ENCODE measurements around the gene TBCEL. TPM values are rescaled to one million over a fixed set of nuclear protein-coding genes. Genes with fewer than 3 reads are reported as not detected.
"Not testable (repeated sequence)": the region's sequence is repeated elsewhere in the genome, so short reads cannot be mapped to it uniquely, and the experiment has no call there.

The TBCEL gene
- total RNA-seq, 4 donors from 2014 or later, result 17.1 to 24.7 (median 20.6) TPM

DNA sequence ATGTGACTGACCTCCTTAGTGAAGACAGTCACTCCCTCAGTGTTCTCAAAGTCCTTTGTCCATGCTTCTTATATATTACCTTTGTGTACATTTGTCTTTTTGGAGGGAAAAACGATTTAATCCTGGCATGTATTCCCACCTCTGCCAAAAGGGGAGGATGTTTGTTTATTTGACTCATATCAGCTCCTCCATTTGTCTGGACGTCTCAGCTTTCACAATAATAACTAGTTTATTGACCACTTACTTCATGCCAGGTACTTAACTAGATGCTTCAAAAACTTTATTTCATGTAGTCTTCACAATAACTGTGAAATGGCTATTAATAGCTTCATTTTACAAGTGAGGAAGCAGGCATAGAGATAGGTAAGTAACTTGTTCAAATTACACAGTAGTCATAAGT, 5.3 kb downstream of the TBCEL start:
- no peak overlapping the region for H3K4me3 ChIP-seq
- H3K27me3 ChIP-seq, result no peaks in the 10 kb centered on the region
- no peaks in the 10 kb centered on the region for H3K36me3 ChIP-seq
- WGBS, 2 donors, result 59 to 60% methylated on average over 2 of the region's 2 CpGs
- no peak overlapping the region for H3K27ac ChIP-seq
- H3K9me3 ChIP-seq, result no peaks in the 10 kb centered on the region
- TF ChIP-seq, protein P1, sequence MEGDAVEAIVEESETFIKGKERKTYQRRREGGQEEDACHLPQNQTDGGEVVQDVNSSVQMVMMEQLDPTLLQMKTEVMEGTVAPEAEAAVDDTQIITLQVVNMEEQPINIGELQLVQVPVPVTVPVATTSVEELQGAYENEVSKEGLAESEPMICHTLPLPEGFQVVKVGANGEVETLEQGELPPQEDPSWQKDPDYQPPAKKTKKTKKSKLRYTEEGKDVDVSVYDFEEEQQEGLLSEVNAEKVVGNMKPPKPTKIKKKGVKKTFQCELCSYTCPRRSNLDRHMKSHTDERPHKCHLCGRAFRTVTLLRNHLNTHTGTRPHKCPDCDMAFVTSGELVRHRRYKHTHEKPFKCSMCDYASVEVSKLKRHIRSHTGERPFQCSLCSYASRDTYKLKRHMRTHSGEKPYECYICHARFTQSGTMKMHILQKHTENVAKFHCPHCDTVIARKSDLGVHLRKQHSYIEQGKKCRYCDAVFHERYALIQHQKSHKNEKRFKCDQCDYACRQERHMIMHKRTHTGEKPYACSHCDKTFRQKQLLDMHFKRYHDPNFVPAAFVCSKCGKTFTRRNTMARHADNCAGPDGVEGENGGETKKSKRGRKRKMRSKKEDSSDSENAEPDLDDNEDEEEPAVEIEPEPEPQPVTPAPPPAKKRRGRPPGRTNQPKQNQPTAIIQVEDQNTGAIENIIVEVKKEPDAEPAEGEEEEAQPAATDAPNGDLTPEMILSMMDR (IDR thresholded peaks at IDR 0.05), result no peak
- no peak for TF ChIP-seq POLR2A (IDR thresholded peaks at IDR 0.05)
- TF ChIP-seq EP300 (IDR thresholded peaks at IDR 0.05), result no peak
- peaks cover 0 to 15% (median 10%) of the 10 kb centered on the region in 4 donors for H3K4me1 ChIP-seq
- DNase-seq (ENCODE audit: low spot score in 2 of 2), result no peak

DNA sequence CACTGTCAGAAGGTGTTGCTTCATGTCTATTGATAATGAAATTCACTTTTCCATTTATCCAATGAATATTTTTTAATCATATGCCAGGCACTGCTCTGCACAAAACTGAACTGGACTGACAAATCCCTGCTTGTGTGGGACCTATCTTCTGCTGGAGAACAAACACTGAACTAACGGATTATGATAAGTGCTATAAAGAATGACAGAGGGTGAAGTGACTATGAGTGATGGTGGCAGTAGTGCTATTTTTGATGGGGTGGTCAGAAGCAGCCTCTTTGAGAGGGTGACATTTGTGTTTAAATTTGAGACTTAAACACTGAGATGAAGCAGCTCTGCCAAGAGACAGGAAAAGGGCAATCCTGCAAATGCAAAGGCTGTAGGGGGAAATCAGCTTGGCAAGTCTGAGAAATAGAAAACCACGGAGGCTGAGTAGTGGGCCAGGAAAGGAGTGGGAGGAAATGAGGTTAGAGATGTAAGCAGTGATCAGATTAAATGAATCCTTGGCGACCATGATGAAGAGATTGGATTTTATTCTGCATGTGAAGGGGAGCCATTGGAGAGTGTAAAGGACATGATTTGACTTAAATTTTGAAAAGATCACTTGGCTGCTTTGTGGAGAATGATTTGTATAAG, 6.0 kb downstream of the TBCEL start:
- H3K27me3 ChIP-seq, result no peaks in the 10 kb centered on the region
- no peak overlapping the region for H3K27ac ChIP-seq
- 58 to 69% methylated on average over 3 of the region's 3 CpGs for WGBS, 2 donors
- no peaks in the 10 kb centered on the region for H3K9me3 ChIP-seq
- TF ChIP-seq POLR2A (IDR thresholded peaks at IDR 0.05), result no peak
- TF ChIP-seq, protein P1 (IDR thresholded peaks at IDR 0.05), result no peak
- no peak for TF ChIP-seq EP300 (IDR thresholded peaks at IDR 0.05)
- no peak overlapping the region for H3K4me3 ChIP-seq
- H3K36me3 ChIP-seq, result no peaks in the 10 kb centered on the region
- H3K4me1 ChIP-seq, result peaks cover 0 to 11% (median 6%) of the 10 kb centered on the region in 4 donors
- no peak for DNase-seq (ENCODE audit: low spot score in 2 of 2)

DNA sequence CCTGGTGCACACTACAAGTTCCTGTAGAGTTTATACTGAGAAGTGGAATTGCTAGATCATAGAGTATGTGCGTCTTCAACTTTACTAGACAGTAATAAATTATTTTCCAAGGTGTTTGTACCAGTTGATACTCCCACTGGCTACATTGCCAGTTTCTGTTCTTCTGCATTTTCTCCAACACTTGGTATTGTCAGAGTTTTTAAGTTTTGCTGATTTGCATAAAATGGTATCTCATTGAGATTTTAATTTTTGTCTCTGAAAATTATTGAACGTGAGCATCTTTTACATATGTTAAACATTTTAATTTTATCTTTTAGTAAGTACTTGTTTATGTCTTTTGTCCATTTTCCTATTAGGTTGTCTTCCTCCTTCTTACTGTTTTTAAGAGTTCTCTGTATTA, 7.3 kb downstream of the TBCEL start:
- Histone ChIP-seq H3K27me3 (no peaks in the 10 kb centered on the region), H3K4me1 (no peaks in the 10 kb centered on the region), H3K9me3 (no peaks in the 10 kb centered on the region), H3K4me3 (no peak overlapping the region), H3K27ac (no peak overlapping the region), H3K36me3 (no peaks in the 10 kb centered on the region)
- no peak for TF ChIP-seq POLR2A (IDR thresholded peaks at IDR 0.05)
- TF ChIP-seq, protein P1 (IDR thresholded peaks at IDR 0.05), result no peak
- no peak for TF ChIP-seq EP300 (IDR thresholded peaks at IDR 0.05)
- 92 to 97% methylated on average over 2 of the region's 2 CpGs for WGBS, 2 donors
- no peak for DNase-seq (ENCODE audit: low spot score in 2 of 2)

DNA sequence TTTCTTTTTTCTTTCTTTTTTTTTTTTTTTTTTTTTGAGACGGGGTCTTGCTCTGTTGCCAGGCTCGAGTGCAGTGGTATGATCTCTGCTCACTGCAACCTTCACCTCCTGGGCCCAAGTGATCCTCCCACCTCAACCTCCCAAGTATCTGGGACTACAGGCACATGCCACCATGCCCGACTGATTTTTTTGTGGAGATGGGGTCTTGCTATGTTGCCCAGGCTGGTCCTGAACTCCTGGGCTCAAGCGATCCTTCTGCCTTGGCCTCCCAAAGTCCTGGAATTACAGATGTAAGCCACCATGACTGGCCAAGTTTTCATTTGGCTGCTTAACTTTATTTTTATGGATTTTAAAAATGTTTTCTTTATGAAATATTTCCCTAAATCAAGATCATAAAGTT, 7.7 kb downstream of the TBCEL start:
- H3K27ac ChIP-seq; H3K9me3 ChIP-seq; H3K27me3 ChIP-seq; H3K4me1 ChIP-seq; DNase-seq (ENCODE audit: low spot score in 2 of 2); H3K36me3 ChIP-seq; H3K4me3 ChIP-seq: not testable (repeated sequence)
- WGBS, 2 donors, result 93 to 99% methylated on average over 4 of the region's 4 CpGs

DNA sequence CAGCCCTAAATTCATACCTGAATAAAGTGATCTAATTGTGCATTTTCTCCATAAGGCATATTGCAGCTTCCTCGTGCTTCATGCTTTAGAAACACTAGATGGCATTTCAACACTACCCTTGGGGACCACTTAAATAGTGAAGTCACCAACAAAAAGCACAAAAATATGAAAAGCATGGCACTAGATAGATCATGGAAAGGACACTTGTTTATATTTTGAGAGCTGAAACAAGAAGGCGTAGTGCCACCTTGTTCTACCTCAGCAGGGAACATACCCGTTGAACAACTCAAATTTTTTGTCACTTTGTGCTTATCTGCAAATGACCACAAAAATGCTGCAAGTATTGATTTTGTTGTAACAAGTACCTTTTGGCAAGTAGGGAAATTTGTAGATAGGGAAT, 8.6 kb downstream of the TBCEL start:
- no peak for DNase-seq (ENCODE audit: low spot score in 2 of 2)
- Histone ChIP-seq H3K27me3 (no peaks in the 10 kb centered on the region), H3K36me3 (no peaks in the 10 kb centered on the region), H3K27ac (no peak overlapping the region), H3K9me3 (no peaks in the 10 kb centered on the region), H3K4me3 (no peak overlapping the region), H3K4me1 (no peaks in the 10 kb centered on the region)
- 86 to 94% methylated on average over 3 of the region's 3 CpGs for WGBS, 2 donors
- no peak for TF ChIP-seq EP300 (IDR thresholded peaks at IDR 0.05)
- TF ChIP-seq POLR2A (IDR thresholded peaks at IDR 0.05), result no peak
- TF ChIP-seq, protein P1 (IDR thresholded peaks at IDR 0.05), result no peak

DNA sequence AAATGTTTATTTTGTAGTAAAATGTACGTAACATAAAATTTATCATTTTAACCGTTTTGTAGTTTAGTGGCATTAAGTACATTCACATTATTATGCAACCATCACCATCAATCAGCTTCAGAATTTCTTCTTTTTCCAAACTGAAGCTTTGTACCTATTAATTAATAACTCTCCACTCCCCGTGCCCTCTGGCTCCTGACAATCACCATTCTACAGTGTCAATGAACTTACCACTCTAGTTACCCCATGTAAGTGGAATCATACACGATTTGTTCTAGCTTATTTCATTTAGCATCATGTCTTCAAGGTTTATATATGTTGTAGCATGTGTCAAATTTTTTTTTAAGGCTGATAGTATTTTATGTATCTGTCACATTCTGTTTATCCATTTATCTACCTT, 9.7 kb downstream of the TBCEL start:
- TF ChIP-seq EP300 (IDR thresholded peaks at IDR 0.05) (no peak), POLR2A (IDR thresholded peaks at IDR 0.05) (no peak)
- TF ChIP-seq, protein P1 (IDR thresholded peaks at IDR 0.05), result no peak
- Histone ChIP-seq H3K4me3 (no peak overlapping the region), H3K27ac (no peak overlapping the region), H3K36me3 (no peaks in the 10 kb centered on the region), H3K9me3 (no peaks in the 10 kb centered on the region), H3K27me3 (no peaks in the 10 kb centered on the region), H3K4me1 (no peaks in the 10 kb centered on the region)
- no peak for DNase-seq (ENCODE audit: low spot score in 2 of 2)
- 90 to 91% methylated on average over 4 of the region's 4 CpGs for WGBS, 2 donors
